ENCODE data around the gene TUBA3E.
"Not testable (repeated sequence)": the region's sequence is repeated elsewhere in the genome, so short reads cannot be mapped to it uniquely, and the experiment has no call there.

TUBA3E gene

DNA sequence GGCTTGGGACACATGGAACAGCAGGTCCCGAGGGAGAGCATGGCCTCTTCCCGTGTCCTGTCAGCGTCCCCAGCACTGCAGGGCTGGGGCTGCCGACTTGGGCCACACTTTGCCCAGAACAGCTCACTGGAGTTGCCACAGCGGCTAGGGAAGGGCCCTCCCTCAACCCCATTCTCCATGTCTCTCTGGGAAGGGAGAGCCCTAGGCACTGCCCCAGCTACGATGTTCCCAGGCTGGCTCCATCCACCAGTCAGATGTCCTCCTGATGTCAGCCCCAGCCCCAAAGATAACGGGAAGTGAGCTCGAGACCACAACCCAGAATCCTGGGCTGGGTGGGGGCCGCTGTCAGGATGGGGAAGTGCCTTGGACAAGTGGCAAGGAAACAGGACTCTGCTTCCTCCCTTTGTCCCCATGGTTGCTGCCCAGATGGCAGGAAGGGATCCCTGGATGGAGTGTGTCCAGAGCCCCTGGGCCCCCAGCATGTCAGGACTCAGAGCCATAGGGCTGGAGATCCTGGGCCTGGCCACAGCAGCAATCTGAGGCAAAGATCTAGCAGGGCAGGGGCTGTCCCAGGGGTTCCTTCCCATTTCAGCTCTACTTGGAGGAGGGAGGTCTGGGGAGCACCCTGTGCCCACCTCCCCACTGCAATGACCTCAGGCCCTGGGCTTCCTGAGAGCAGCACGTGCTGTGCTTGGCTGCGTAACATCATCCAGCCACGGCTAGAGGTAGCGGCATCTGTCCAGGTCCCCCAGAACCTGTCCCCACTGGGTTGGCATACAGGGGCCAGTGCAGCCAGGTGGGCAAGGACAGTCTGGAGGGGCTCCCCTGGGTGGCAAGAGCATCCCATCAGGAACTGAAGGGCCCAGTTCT lies 55.6 kb downstream of the TUBA3E start:
- not testable (repeated sequence) for DNase-seq
